C4-2B (cell line): ENCODE data around the gene RNF217.

ENCODE experiments used
- H3K27ac ChIP-seq: fragments of 450-650 bp; 2 replicates; pipeline ENCODE4 v1.5.1; 2017
- CTCF ChIP-seq: fragments of 450-650 bp; conservative IDR thresholded peaks from 2 replicates; pipeline ENCODE4 v1.5.1; 2017; ENCODE audit warnings: mild to moderate bottlenecking
- ZFX ChIP-seq: fragments of 450-650 bp; IDR thresholded peaks from 2 replicates; pipeline ENCODE4 v1.6.1; 2017

RNF217 gene

GRCh38 chr6:125140808-125141207, 178.6 kb downstream of the RNF217 start:
- TF ChIP-seq ZFX: no peak
- no peak for TF ChIP-seq CTCF

More at GRCh38 chr6:125140808-125141207, 178.6 kb downstream of the RNF217 start:
- H3K27ac ChIP-seq: no peak overlapping the region
